ENCODE data around the gene HSPBP1. TPM values are rescaled to one million over a fixed set of nuclear protein-coding genes. Genes with fewer than 3 reads are reported as not detected.

HSPBP1 gene
- total and polyA plus RNA-seq, 2 of the 4 experiments (the other 2 are of a cell fraction) = 21.0 to 43.2 TPM

DNA sequence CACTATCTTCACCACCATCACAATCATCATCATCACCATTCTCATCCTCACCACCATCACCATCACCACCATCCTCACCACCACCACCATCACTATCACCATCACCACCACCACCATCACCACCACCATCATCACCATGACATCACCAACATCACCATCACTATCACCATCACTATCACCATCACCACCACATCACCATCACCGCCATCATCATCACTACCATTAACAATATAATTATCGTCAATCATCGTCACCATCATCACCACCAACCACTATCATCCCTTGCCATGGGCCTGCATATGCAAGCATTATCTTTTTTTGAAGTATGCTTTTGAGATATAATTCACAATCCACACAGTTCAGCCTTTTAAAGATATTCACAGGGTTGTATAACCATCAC is 13.5 kb downstream of the HSPBP1 start:
- in situ Hi-C loops (cut with MboI; ENCODE audit: low sequenced_read_pairs) = no loop called here
- Histone ChIP-seq H3K4me1 (ENCODE audit: control insufficient read depth, insufficient read depth, low read length) (no peaks in the 10 kb centered on the region), H2BK15ac (ENCODE audit: low read depth, low read length) (no peak overlapping the region), H3K4me3 (ENCODE audit: insufficient read depth, low read depth, low read length) (no peak overlapping the region), H3K18ac (ENCODE audit: low read depth, low read length) (no peak overlapping the region), H2BK5ac (ENCODE audit: low read depth, low read length, poor library complexity, severe bottlenecking) (peak overlapping the region; percentile 41), H3K27me3 (ENCODE audit: control insufficient read depth, insufficient read depth, low read length) (no peaks in the 10 kb centered on the region), H2AK9ac (replicated peaks; ENCODE audit: low read depth, low read length, poor library complexity) (no peak overlapping the region), H4K20me1 (ENCODE audit: insufficient read depth, low read length) (peaks cover 7% of the 10 kb centered on the region; the same call in 1 of the 2 replicates), H3K9ac (ENCODE audit: low read depth, low read length) (no peak overlapping the region), H3K14ac (replicated peaks; ENCODE audit: low read depth, low read length) (no peak overlapping the region), H4K8ac (ENCODE audit: low read depth in 2 of 2, low read length in 2 of 2) (no peak overlapping the region), H3K79me1 (ENCODE audit: low read depth in 1 of 2, low read length in 2 of 2) (peaks cover 5 to 28% of the 10 kb centered on the region in 2 experiments), H2AFZ (replicated peaks; ENCODE audit: low read length, poor library complexity) (no peak overlapping the region), H3K27ac (ENCODE audit: insufficient read depth, low read length) (no peak overlapping the region), H4K91ac (ENCODE audit: insufficient read depth, low read depth, low read length) (no peak overlapping the region), H3K36me3 (ENCODE audit: control insufficient read depth, insufficient read depth, low read length) (peaks cover 11% of the 10 kb centered on the region), H2AK5ac (ENCODE audit: low read depth, low read length) (no peak overlapping the region), H3K9me1 (ENCODE audit: insufficient read depth, low read length) (peaks cover 9% of the 10 kb centered on the region; the same call in 1 of the 2 replicates), H4K5ac (ENCODE audit: low read depth, low read length) (no peak overlapping the region), H3K56ac (ENCODE audit: extremely low read depth, insufficient read depth, low read length) (no peak overlapping the region), H3K9me3 (ENCODE audit: control insufficient read depth, insufficient read depth, low read length) (no peaks in the 10 kb centered on the region), H3K4ac (ENCODE audit: low read depth, low read length) (no peak overlapping the region), H2BK120ac (ENCODE audit: low read depth, low read length) (no peak overlapping the region), H3K4me2 (ENCODE audit: low read depth, low read length) (no peak overlapping the region), H2BK20ac (ENCODE audit: low read depth, low read length) (no peak overlapping the region), H3K23ac (ENCODE audit: low read depth, low read length) (no peak overlapping the region)
- dilution Hi-C loops (cut with HindIII; ENCODE audit: low sequenced_read_pairs, unreplicated experiment) = no loop called here
- 80% methylated on average over 1 of the region's 3 CpGs; no CpG with 5 or more reads in 1 of the 2 experiments for WGBS, 2 experiments (ENCODE audit: extremely low coverage in 2 of 2, insufficient read length in 1 of 2)
- no peak for TF ChIP-seq NFE2L2 (IDR thresholded peaks at IDR 0.05; ENCODE audit: low read depth, low read length)
- CTCF ChIA-PET = no interaction called here
- DNase-seq (no peak), ATAC-seq (ENCODE audit: low read depth) (no peak)
- intact Hi-C loops (cut with micrococcal nuclease) = no loop called here
- POLR2A ChIA-PET (ENCODE audit: unreplicated experiment) = no interaction called here
- BruUV-seq (replicated peaks) = no TSS peak
